GDM1 (cell line): ENCODE measurements around the gene SMAD3.

Experiments used
- DNase-seq: peaks from one replicate; lab custom pipeline; 2025; lab: John Stamatoyannopoulos, UW

Gene SMAD3

DNA sequence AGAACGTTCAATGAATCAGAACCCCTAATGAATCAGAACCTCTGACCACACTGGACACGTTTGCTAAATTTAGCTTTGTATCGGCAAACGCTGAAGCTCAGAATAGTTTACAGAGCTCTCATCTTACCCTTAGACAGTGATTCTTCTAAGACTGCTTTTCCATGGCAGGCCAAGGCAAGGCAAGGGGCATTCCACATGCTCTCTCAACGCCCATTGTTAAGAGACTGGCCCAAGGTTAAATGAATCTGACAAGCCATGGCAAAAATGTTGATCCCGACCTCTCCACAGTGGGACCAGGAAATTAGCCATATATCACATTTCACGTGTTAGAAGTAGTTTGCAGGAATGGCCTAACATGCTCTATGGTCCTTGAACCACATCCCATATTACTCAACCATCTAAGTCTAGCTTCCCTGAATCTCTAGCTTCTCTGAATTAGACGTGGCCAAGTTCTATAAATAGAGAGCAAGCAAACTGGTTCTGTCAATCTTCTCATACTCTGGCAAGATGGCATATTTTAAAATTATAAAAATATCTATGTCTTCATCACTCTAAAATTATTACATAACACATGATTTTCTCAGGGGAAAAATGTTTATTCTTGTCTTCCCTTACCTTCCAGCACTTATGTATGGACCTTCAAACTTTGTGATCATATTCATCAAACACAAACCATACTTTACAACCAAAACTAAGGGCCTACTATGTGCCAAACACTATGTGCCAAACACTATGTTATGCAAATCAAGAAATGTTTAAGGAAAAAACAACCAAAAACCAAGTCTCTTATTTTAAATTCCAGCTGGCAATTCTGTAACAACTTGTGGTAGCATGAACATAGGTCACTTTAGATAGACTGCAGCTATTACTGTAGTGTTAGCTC lies 134.7 kb downstream of the SMAD3 start:
- no peak for DNase-seq

GRCh38 chr15:67201136-67201535 lies 135.7 kb downstream of the SMAD3 start:
- DNase-seq = no peak

DNA sequence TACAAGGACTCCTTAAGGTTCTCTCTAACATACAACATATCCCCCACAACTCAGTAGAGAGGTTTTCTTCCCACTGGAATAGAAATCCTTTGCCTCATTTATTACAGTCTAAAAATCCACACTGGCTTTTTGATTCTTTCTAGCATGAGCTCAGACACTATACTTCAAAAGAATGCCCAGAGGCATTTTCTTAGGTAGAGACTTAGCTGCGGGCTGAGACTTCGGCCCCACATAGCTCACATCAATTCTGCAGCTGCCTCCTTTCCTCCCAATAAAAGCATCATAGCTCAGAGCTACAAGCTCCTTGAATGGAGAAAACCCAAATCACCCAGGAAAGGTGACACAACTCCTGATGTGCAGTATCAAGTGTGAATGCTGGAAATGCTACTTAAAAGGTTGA lies 136.7 kb downstream of the SMAD3 start:
- DNase-seq = no peak

DNA sequence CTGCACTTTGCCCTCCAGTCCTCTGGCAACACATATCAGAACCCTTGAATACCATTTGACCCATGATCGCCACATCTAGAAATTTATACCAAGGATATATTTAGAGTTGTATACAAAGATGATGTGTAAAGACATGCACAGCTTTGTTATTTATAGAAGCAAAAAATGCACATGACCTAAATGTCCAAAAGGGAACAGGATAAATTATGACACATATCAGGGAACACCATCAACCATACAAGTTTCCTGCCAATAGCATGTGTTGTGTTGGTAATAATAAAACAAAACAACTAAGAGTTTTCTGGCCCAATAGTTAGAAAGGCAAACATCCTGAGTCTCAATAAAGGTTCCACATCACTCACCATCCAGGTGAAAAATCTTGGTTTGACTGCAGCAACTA lies 137.6 kb downstream of the SMAD3 start:
- no peak for DNase-seq

GRCh38 chr15:67207555-67208207 lies 142.3 kb downstream of the SMAD3 start:
- DNase-seq = no peak

- no peak for DNase-seq
Measured at GRCh38 chr15:67208396-67208795, 143.0 kb downstream of the SMAD3 start.

- DNase-seq = no peak
Measured at GRCh38 chr15:67210555-67211168, 145.3 kb downstream of the SMAD3 start.

DNA sequence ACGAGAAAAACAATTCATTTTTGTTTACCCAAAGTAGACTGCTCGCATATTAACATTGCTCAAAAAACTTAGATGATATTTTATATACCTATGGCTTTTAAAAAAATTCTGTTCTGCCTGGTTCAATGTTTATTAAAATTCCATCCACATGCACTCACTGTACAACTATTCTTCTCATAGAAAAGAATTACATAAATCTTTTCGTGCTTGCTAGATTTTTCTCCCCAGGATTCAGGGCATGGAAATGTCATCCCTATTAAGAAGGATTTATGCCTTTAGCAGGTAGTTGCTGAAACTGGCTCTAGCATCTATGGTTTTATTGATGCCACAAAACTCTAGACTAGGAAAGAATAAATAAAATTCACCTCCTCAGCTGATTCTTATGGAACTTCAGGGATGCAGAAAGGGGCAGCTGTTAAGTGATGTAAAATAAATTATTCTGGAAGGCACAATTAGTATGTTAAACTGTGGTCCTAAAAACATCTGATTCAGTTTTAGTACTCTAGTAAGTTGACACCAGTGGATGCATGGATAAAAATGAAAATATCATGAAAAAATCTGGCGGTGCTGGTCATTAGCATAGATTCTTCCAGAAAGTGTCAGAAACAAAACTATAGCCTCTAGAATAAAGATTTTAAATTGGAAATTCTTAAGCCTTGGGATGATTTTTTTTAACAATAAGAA lies 147.4 kb downstream of the SMAD3 start:
- no peak for DNase-seq

- DNase-seq = no peak
Measured at GRCh38 chr15:67215102-67215501, 149.7 kb downstream of the SMAD3 start.

GRCh38 chr15:67216859-67217258 lies 151.5 kb downstream of the SMAD3 start:
- no peak for DNase-seq

DNA sequence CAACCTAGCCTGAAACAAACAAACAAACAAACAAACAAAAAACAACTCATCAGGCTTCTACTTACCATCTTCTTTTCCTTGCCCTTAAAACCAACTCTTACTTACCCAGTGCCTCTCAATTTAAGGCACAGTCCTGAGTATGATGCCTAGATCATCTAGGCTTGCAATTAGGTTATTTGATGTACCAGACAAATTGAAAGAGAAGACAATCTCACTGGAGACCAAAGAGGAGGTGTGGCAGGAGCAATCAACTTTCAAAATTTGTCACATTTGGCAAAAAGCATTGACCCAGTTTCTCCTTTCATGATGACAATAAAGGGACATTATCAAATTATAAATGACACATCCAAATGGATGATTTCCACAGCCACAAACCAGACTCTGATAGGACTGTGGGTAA lies 153.0 kb downstream of the SMAD3 start:
- no peak for DNase-seq

DNA sequence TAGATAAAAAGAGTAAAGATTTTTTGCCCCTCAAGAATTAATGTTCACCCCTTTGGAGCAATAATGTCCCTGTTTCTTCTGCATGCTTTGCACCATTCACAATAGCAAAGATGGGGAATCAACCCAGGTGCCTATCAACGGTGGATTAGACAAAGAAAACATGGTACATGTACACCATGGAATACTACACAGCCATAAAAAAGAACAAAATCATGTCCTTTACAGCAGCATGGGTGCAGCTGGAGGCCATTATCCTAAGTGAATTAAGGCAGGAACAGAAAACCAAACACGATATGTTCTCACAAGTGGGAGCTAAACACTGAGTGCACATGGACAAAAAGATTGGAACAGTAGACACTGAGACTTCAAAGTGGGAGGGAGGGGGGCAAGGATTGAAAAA lies 153.9 kb downstream of the SMAD3 start:
- no peak for DNase-seq

- no peak for DNase-seq
Measured at GRCh38 chr15:67224889-67225288, 159.5 kb downstream of the SMAD3 start.

- DNase-seq = no peak
Measured at GRCh38 chr15:67225336-67225735, 159.9 kb downstream of the SMAD3 start.

DNA sequence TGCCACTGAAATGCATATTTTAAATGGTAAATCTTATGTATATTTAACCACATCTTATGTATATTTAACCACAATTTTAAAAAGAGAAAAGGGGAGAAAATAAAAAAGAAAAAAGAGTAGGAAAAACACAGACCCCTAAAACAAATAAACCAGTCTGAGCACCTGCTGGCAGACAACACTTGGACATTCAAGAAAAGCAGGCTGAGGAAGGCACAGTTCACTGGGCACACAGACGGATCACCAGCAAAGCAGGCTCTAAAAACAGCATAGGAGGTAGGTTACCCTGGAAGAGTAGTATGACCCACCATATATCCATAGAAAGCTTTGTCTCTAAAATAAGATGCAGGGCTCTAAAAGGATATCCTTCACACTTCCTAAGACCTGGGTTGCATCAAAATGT lies 162.0 kb downstream of the SMAD3 start:
- no peak for DNase-seq

- DNase-seq = no peak
Measured at GRCh38 chr15:67227846-67228245, 162.4 kb downstream of the SMAD3 start.

DNA sequence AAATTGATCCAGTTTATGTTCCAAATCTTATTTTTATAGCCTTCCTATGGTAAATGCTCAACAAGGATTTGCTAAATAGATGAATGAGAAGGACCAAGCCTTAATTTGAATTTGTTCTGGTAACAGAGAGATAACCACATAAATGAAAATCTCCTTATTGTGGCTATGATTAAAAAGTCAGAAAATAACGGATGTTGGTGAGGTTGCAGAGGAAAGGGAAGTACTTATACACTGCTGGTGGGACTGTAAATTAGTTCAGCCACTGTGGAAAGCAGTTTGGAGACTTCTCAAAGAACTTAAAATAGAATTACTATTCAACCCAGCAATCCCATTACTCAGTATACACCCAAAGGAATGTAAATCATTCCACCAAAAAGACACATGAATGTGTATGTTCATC lies 162.9 kb downstream of the SMAD3 start:
- DNase-seq = no peak

DNA sequence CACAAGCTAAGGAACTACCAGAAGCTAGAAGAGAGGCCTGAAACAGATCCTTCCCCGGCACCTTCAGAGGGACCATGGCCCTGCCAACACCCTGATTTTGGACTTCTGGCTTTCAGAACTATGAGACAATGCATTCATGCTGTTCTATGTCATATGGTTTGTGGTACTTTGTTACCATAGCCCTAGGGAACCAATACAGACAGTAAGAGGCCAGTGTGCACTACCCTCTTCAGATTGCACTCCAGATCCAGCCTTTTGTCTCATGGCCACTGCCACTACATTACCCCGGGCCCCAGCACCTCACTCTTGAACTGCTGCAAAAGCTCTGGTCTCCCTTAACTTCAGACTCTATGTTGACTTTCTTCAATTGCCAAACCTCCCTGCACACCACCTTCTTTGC lies 165.1 kb downstream of the SMAD3 start:
- DNase-seq = no peak

GRCh38 chr15:67232591-67232990 lies 167.2 kb downstream of the SMAD3 start:
- DNase-seq = no peak

- no peak for DNase-seq
Measured at GRCh38 chr15:67240235-67241131, 175.1 kb downstream of the SMAD3 start.

DNA sequence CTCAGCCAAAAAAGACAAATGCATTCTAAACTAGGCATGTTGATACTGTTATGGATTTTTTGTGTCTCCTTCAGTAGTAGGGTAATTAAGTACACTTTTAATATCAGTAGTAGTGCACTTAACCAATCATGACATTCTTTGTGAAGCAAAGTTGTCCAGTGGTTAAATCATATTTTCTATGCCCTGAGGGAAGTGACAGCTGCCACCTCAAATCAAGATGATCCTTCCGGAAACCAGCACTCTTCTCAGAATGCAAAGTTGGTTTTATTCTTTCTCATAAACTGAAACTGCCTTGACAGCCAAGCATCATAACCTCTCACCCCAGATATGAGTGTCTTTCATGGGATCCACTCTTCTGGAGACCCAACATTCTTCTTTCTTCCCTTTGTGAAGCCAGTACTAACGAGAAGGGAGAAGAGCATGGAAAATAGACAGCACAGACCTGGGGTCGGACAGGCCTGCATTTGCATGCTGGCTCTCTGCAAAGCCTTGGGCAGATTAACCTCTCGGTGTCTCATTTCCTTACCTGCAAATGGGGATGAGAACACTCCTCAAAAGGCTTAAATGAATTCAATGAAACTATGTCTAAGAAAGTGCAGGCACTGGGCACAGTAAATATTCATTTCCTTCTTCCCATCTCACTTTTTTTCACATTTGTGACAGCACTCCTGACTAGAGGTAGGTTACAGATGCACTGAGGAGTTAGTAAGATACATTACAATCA lies 175.9 kb downstream of the SMAD3 start:
- no peak for DNase-seq
